Activated naive CD8-positive, alpha-beta T cell treated with anti-CD3 and anti-CD28 coated beads, Interleukin-2, amount 50 U/mL, for 24 hours (primary cell): ENCODE measurements around the gene TEX261.

Experiments used
- ATAC-seq: fragments of 150-1000 bp; cut with Tn5 transposase; one replicate; pipeline ENCODE4 v1.10.0; 2021
- DNase-seq: peaks from one replicate; pipeline ENCODE4 v3.0.0; 2021
- H3K27ac Mint-ChIP-seq: one replicate; pipeline ENCODE4 v1.8.0; 2021; ENCODE audit warnings: mild to moderate bottlenecking, mixed read lengths
- H3K27me3 Mint-ChIP-seq: one replicate; pipeline ENCODE4 v1.8.0; 2021; ENCODE audit warnings: mixed read lengths
- H3K36me3 Mint-ChIP-seq: one replicate; pipeline ENCODE4 v1.8.0; 2021; ENCODE audit warnings: low read depth, mixed read lengths
- H3K4me1 Mint-ChIP-seq: one replicate; pipeline ENCODE4 v1.8.0; 2021; ENCODE audit warnings: mixed read lengths
- H3K4me3 Mint-ChIP-seq: one replicate; pipeline ENCODE4 v1.8.0; 2021; ENCODE audit warnings: mild to moderate bottlenecking, moderate library complexity, mixed read lengths
- H3K9me3 Mint-ChIP-seq: one replicate; pipeline ENCODE4 v1.8.0; 2021; ENCODE audit warnings: mixed read lengths

Gene TEX261

GRCh38 chr2:70990216-70990615 is 4.5 kb downstream of the TEX261 start:
- Mint-ChIP-seq H3K9me3 (no peaks in the 10 kb centered on the region), H3K4me3 (no peak overlapping the region), H3K27ac (no peak overlapping the region), H3K36me3 (peaks cover 29% of the 10 kb centered on the region), H3K27me3 (no peaks in the 10 kb centered on the region), H3K4me1 (peaks cover 24% of the 10 kb centered on the region)
- no peak for DNase-seq
- no peak for ATAC-seq

GRCh38 chr2:70988726-70989648 is 5.7 kb downstream of the TEX261 start:
- H3K36me3 Mint-ChIP-seq, result peaks cover 28% of the 10 kb centered on the region
- DNase-seq, result no peak
- H3K4me1 Mint-ChIP-seq, result peaks cover 31% of the 10 kb centered on the region
- H3K9me3 Mint-ChIP-seq, result no peaks in the 10 kb centered on the region
- H3K27ac Mint-ChIP-seq, result peak overlapping the region; percentile 52
- H3K27me3 Mint-ChIP-seq, result no peaks in the 10 kb centered on the region
- H3K4me3 Mint-ChIP-seq, result no peak overlapping the region
- ATAC-seq, result no peak

GRCh38 chr2:70988151-70988550 is 6.5 kb downstream of the TEX261 start:
- Mint-ChIP-seq H3K27ac (peak overlapping the region; percentile 52), H3K4me3 (no peak overlapping the region), H3K4me1 (peaks cover 23% of the 10 kb centered on the region), H3K9me3 (no peaks in the 10 kb centered on the region), H3K36me3 (peaks cover 26% of the 10 kb centered on the region), H3K27me3 (no peaks in the 10 kb centered on the region)
- no peak for DNase-seq
- ATAC-seq, result no peak

GRCh38 chr2:70987386-70987785 is 7.3 kb downstream of the TEX261 start:
- Mint-ChIP-seq H3K36me3 (peaks cover 26% of the 10 kb centered on the region), H3K4me1 (peaks cover 17% of the 10 kb centered on the region)
- DNase-seq, result no peak

GRCh38 chr2:70986499-70987189 is 8.0 kb downstream of the TEX261 start:
- H3K4me1 Mint-ChIP-seq, result peaks cover 16% of the 10 kb centered on the region
- peaks cover 23% of the 10 kb centered on the region for H3K36me3 Mint-ChIP-seq
- H3K4me3 Mint-ChIP-seq, result no peak overlapping the region
- H3K9me3 Mint-ChIP-seq, result no peaks in the 10 kb centered on the region
- no peaks in the 10 kb centered on the region for H3K27me3 Mint-ChIP-seq
- ATAC-seq (no peak), DNase-seq (no peak)
- H3K27ac Mint-ChIP-seq, result no peak overlapping the region

More at GRCh38 chr2:70987386-70987785, 7.3 kb downstream of the TEX261 start:
- Mint-ChIP-seq H3K27me3 (no peaks in the 10 kb centered on the region), H3K27ac (no peak overlapping the region), H3K4me3 (no peak overlapping the region), H3K9me3 (no peaks in the 10 kb centered on the region)
- no peak for ATAC-seq

- H3K4me1 Mint-ChIP-seq, result peaks cover 13% of the 10 kb centered on the region
- H3K27me3 Mint-ChIP-seq, result no peaks in the 10 kb centered on the region
- ATAC-seq (no peak), DNase-seq (no peak)
- no peak overlapping the region for H3K4me3 Mint-ChIP-seq
- no peaks in the 10 kb centered on the region for H3K9me3 Mint-ChIP-seq
- no peak overlapping the region for H3K27ac Mint-ChIP-seq
- peaks cover 19% of the 10 kb centered on the region for H3K36me3 Mint-ChIP-seq
Measured at GRCh38 chr2:70985956-70986355, 8.7 kb downstream of the TEX261 start.

GRCh38 chr2:70985283-70985688 is 9.4 kb downstream of the TEX261 start:
- H3K27ac Mint-ChIP-seq, result no peak overlapping the region
- DNase-seq, result no peak
- H3K9me3 Mint-ChIP-seq, result no peaks in the 10 kb centered on the region
- peaks cover 15% of the 10 kb centered on the region for H3K36me3 Mint-ChIP-seq
- H3K27me3 Mint-ChIP-seq, result no peaks in the 10 kb centered on the region
- H3K4me3 Mint-ChIP-seq, result no peak overlapping the region
- peaks cover 13% of the 10 kb centered on the region for H3K4me1 Mint-ChIP-seq
- no peak for ATAC-seq

GRCh38 chr2:70984576-70985282 is 9.9 kb downstream of the TEX261 start:
- H3K36me3 Mint-ChIP-seq, result peaks cover 15% of the 10 kb centered on the region
- H3K4me3 Mint-ChIP-seq, result no peak overlapping the region
- ATAC-seq (peak; percentile 97), DNase-seq (peak; percentile 85)
- H3K4me1 Mint-ChIP-seq, result peaks cover 13% of the 10 kb centered on the region
- no peaks in the 10 kb centered on the region for H3K27me3 Mint-ChIP-seq
- no peaks in the 10 kb centered on the region for H3K9me3 Mint-ChIP-seq
- H3K27ac Mint-ChIP-seq, result peak overlapping the region; percentile 64

- H3K36me3 Mint-ChIP-seq, result peaks cover 15% of the 10 kb centered on the region
- H3K27ac Mint-ChIP-seq, result peak overlapping the region; percentile 64
- no peak overlapping the region for H3K4me3 Mint-ChIP-seq
- DNase-seq, result no peak
- peaks cover 18% of the 10 kb centered on the region for H3K4me1 Mint-ChIP-seq
- H3K9me3 Mint-ChIP-seq, result no peaks in the 10 kb centered on the region
- no peak for ATAC-seq
- H3K27me3 Mint-ChIP-seq, result no peaks in the 10 kb centered on the region
Measured at GRCh38 chr2:70984228-70984575, 10.5 kb downstream of the TEX261 start.

GRCh38 chr2:70983506-70984227 is 11.0 kb downstream of the TEX261 start:
- H3K27me3 Mint-ChIP-seq, result no peaks in the 10 kb centered on the region
- DNase-seq, result no peak
- no peaks in the 10 kb centered on the region for H3K9me3 Mint-ChIP-seq
- H3K4me1 Mint-ChIP-seq, result peaks cover 19% of the 10 kb centered on the region
- H3K27ac Mint-ChIP-seq, result no peak overlapping the region
- H3K4me3 Mint-ChIP-seq, result no peak overlapping the region
- H3K36me3 Mint-ChIP-seq, result peaks cover 15% of the 10 kb centered on the region
- ATAC-seq, result no peak

GRCh38 chr2:70982971-70983370 is 11.7 kb downstream of the TEX261 start:
- ATAC-seq, result no peak
- H3K9me3 Mint-ChIP-seq, result no peaks in the 10 kb centered on the region
- H3K4me3 Mint-ChIP-seq, result no peak overlapping the region
- peaks cover 15% of the 10 kb centered on the region for H3K36me3 Mint-ChIP-seq
- H3K27me3 Mint-ChIP-seq, result peaks cover 3% of the 10 kb centered on the region
- no peak overlapping the region for H3K27ac Mint-ChIP-seq
- no peak for DNase-seq
- peaks cover 22% of the 10 kb centered on the region for H3K4me1 Mint-ChIP-seq

- Mint-ChIP-seq H3K9me3 (no peaks in the 10 kb centered on the region), H3K27ac (no peak overlapping the region), H3K4me1 (peaks cover 30% of the 10 kb centered on the region), H3K4me3 (no peak overlapping the region), H3K36me3 (peaks cover 15% of the 10 kb centered on the region), H3K27me3 (peaks cover 4% of the 10 kb centered on the region)
- ATAC-seq, result no peak
- no peak for DNase-seq
Measured at GRCh38 chr2:70981866-70982810, 12.5 kb downstream of the TEX261 start.

GRCh38 chr2:70981421-70981820 is 13.3 kb downstream of the TEX261 start:
- no peaks in the 10 kb centered on the region for H3K9me3 Mint-ChIP-seq
- DNase-seq (no peak), ATAC-seq (no peak)
- H3K27me3 Mint-ChIP-seq, result peaks cover 4% of the 10 kb centered on the region
- peaks cover 10% of the 10 kb centered on the region for H3K36me3 Mint-ChIP-seq
- H3K27ac Mint-ChIP-seq, result no peak overlapping the region
- no peak overlapping the region for H3K4me3 Mint-ChIP-seq
- H3K4me1 Mint-ChIP-seq, result peaks cover 33% of the 10 kb centered on the region
